ENCODE data around the gene LDLR.

DNA sequence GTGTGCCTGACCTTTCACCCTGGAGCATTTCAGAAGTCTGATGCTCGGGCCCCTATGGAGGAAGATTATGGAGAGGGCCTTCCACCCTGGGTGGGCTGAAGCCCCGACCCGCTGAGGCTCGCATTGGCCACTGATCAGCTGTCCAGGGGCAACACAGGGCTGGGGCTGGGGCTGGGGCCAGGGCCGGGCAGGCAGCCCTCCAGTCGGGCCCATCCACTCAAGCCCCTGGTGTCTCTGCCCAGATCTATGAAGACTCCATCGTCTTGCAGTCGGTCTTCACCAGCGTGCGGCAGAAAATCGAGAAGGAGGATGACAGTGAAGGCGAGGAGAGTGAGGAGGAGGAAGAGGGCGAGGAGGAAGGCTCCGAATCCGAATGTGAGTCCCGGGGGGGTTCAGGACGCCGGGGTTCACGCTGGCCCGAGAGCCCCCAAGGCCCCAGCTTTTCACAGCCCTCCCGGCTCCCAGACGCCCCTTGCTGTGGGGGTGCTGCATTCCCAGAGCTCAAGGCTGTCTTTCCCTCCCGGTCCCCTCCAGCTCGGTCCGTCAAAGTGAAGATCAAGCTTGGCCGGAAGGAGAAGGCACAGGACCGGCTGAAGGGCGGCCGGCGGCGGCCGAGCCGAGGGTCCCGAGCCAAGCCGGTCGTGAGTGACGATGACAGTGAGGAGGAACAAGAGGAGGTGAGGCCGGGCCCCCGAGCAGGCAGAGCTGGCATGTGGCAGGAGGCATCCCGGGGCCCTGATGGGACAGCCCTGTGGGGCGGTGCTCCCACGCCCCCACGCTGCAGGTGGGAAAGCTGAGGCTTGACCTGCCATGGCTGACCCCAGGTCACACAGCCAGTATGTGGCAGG lies 29.5 kb upstream of the LDLR start:
- no peak for TF ChIP-seq TAF1 (IDR thresholded peaks at IDR 0.05; ENCODE audit: borderline replicate concordance, low read depth, low read length)
- no peak for TF ChIP-seq POLR2AphosphoS5 (IDR thresholded peaks at IDR 0.05; ENCODE audit: low read depth, low read length)
- TF ChIP-seq POLR2A (IDR thresholded peaks at IDR 0.05; ENCODE audit: low read depth, low read length) = no peak
